NCI-H526 (cell line): ENCODE measurements around the gene FAR2.
"Not testable (repeated sequence)": the region's sequence is repeated elsewhere in the genome, so short reads cannot be mapped to it uniquely, and the experiment has no call there.

ENCODE experiments used
- DNase-seq, 2 experiments: peaks; one replicate each; lab custom pipeline; 2025; lab: John Stamatoyannopoulos, UW

Gene FAR2

DNA sequence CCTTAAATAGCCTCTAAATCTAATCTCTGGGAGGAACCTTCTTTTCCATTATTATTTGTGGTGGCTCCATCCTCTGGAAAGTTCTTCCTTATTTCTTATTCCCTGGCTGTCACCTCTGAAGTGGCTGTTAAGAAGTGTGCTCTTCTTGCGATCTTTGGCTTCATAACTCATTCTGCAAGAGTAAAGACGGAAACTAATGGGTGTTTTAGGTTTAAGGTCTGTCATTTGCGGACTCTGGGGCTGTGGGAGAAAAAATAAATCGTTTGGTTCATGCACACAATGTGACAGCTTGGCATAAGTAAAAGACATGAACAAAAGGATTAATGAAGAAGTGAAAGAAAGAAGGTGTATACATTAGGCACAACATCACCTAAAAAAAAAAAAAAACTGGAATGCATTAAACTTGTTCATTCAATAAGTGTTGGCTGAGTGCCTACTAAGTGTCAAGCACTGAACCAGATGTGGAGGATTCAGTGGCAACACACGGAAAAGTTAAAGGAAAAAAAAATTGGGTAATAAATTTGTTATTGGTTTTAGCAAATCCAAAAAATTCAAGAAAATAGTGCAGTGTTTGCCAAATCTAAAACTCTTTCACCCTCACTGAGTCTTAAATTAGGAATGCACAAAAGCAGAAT is 132.4 kb downstream of the FAR2 start:
- DNase-seq, result no peak

DNA sequence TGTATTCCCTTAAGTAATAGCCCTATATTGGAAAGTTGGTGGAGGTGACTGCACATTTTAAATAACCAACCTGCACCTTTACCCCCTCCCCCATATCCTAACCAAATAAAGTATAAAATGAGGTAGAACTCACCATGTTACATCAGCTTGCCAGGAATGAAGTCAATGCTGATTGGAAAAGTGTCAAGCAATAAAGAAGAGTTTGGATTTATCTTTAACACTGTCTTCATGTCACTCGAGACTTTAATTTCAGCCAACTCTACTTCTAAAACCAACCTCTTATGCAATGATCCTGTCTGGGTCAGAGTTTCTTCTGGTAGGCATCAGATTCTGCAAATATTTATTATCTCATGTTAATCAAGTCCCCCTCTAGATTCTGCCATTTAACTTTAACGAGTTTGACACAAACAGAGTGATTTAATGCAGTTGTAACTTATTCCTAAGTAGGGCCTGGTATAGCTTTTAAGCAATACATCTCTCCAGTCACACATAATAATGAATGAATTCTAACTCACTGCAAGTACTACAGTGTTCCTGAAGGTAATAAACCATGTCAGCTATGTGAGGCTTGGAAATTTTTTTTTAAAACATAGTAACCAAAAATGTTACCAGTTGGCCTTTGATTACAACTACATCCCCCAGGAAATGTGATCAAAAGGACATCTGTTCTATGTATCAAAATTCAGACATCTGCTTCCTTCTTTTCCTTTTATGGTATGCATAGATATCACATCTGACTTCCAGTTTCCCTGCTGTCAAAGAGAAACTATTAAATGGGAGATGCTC is 133.1 kb downstream of the FAR2 start:
- DNase-seq, result no peak

- DNase-seq, result no peak
Observed at GRCh38 chr12:29283969-29284700, 135.1 kb downstream of the FAR2 start.

- no peak for DNase-seq
Observed at GRCh38 chr12:29286081-29286790, 137.2 kb downstream of the FAR2 start.

DNA sequence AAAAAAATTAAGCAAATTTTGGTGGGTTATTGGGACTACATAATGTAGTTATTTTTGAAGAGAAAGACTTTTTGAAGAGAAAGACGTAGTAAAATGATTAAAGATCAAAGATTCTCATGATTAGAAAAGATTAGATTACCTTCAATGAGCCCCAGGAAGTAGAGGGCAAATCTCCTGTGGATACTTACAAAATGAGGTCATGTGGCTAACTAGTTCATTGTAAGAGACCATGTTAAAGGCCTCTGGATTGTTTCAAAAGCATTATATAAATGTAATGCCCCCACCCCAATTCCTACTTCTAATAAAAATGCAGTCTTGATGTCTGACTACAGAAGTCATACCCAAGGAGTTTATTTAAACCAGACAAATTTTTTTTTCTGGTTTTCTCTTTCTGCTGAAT is 138.5 kb downstream of the FAR2 start:
- DNase-seq, result no peak

DNA sequence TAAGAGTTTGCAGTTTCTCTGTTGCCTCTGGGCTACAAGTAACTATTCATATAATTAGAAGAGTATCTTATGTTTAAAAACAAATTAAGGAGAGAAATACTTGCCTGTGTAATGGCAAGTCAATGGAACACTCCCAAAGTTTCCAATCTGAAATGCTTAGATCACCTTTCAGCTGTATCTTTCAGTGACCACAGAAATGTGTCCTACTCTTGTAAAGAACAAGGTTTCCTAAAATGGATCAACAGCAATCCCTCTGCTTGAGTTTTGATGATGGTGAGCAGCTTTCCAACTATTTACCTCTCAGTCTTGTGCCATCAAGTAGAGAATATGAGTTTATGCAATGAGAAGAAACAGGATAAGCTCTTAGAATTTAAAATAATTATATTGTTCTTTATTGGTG is 139.0 kb downstream of the FAR2 start:
- DNase-seq, result no peak

- DNase-seq, result not testable (repeated sequence)
Observed at GRCh38 chr12:29290475-29290874, 141.4 kb downstream of the FAR2 start.

DNA sequence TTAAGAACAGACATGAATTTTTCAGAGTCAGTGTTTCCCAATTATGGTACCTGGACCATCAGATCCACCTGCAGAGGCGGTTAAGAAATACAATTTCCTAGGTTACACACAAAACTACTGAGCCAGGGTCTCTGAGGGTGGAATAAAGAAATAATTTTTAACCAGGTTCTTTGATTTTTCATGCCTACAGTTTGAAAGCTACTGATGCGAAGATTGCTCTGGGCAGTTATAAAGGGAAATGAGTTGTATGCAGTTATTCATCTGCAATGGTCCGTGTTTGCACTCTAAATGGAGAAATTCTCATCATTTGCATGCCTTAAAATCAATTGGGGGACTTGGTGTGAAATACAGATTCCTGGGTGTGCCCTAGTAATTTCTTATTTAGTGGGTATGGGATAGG is 142.1 kb downstream of the FAR2 start:
- DNase-seq, result no peak

GRCh38 chr12:29299633-29300032 is 150.6 kb downstream of the FAR2 start:
- DNase-seq, result no peak

DNA sequence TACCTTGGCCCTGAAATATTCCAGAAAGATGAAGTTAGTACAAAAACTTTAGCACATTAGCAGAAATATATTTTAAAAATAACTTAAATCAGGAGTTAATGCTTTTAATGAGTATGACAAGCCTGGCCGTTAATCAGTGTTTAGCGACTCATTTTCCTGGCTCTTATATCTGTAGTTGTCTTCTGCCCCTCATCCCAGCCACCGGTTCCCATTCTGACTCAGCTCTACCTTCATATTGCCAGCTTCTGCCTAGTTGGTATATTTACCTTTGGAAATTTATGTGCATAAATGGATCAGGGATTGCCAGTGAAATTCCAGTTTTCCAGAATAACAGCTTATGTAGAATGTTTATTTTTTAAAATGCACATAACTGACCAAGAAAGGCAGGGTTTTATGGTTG is 152.0 kb downstream of the FAR2 start:
- no peak for DNase-seq

DNA sequence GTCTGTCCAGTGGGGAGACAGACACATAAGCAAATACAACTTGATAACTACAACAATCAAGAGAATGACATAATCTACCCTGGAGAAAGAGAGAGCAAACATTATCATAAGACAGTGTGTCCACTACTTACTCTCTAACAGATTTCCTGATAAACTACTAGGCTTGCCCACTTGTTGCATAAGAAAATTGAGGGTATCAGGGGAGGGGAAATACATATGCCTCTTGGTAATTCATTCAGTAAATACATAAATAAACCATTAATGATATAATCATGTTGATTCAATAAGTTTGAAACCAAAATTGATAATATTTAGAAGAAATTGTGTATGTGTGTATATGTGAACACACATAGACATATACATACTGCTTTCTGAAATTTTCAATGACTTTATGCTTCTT is 155.3 kb downstream of the FAR2 start:
- DNase-seq, result no peak

DNA sequence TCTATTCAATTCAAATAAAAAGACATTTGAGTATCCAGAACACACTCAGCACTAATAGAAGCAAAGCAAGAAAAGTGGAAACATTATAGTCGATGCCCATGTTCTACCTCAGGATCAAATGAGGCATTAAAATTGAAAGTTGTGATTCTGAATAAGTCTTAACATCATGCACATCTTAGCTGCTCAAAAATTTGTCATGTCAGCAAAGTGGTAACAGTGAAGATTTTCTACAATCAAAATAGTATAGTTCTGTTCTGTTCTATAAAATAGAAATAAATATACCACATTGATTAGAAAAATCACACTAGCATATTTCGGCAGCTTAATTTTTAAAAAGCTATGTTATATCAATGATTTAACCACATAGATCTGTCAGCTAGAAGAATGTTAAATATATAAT is 157.2 kb downstream of the FAR2 start:
- no peak for DNase-seq

DNA sequence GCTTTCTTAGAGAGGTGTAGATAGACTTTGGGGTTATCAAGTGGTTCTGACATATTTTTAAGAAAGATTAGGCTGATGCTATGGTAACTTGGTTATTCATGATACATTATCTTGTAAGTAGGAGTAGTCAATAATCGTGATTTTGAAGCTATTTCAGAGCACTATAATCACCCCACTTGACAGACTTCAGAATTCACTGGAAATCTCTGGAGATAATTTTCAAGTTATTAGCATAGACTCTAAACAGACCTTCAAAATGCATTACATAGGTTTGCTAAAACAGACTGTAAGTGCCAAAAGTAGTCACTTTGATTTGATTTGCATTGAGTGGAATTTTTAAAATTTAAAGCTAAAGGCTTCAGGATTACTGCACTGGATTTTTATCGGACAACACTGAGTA is 157.6 kb downstream of the FAR2 start:
- DNase-seq, result no peak

- peak in 1 of 2 experiments; percentile 1 for DNase-seq
Observed at GRCh38 chr12:29309320-29309902, 160.3 kb downstream of the FAR2 start.

GRCh38 chr12:29310899-29311298 is 161.8 kb downstream of the FAR2 start:
- DNase-seq, result no peak

DNA sequence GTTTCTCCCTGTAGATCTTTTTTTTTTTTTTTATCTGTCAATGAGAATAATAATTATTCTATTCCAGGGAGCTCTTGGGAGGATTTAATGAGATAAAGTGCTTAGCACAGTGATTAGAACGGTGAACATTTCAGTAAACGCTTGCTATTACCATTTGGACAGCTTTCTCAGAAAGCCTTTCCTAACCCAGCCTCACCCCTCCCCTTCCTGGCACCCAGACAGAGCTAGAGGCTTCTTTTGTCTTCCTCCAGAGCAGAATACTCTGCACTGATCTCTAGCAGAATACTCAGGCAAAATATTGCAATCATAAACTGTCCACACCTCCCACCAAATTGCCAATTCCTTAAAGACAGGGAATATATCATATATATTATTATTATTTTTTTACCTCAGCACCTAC is 165.3 kb downstream of the FAR2 start:
- DNase-seq, result no peak

DNA sequence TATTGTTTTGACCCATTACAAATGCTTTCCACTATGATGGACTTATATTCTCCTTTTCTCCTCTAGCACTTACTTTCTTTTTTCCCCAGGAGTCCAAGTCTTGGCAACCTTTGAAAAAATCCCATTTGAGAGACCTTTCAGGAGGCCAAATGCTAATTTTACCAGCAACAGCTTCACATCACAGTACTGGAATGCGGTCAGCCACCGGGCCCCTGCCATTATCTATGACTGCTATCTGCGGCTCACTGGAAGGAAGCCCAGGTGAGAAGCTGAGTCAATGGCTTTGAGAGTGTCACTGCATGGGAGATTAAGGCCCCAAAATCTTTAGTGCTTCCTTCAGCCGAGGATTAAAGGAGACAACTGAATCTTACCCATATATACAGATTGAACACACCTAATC is 167.7 kb downstream of the FAR2 start:
- no peak for DNase-seq

GRCh38 chr12:29317556-29318363 is 168.7 kb downstream of the FAR2 start:
- DNase-seq, result peak; percentile 53 to 74

- DNase-seq, result no peak
Observed at GRCh38 chr12:29320295-29321085, 171.4 kb downstream of the FAR2 start.

DNA sequence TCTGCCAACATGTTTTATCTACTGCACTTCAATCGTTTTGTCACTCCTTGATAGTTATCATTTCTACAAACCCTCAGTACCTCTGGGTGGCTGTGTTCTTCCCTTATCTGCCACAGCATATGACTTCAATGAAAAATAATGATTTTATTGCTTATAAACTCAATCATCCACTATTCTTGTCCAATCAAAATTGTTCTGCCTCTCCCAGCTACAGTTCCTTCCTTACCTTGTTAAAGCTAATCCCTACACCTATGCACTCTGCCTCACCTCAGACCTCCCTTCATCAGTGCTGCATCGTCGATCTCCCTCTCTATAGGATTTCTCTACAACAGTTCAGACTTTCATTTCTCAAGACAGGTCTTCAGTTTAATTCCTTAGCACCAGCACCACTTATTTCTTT is 173.1 kb downstream of the FAR2 start:
- no peak for DNase-seq
